ENCODE data around the gene HSP90AB1. TPM values are rescaled to one million over a fixed set of nuclear protein-coding genes. Genes with fewer than 3 reads are reported as not detected.

Gene HSP90AB1
- total RNA-seq, 1 donor from 2014 or later: 873 TPM

- DNase-seq (no peak), ATAC-seq (no peak)
- intact Hi-C loops (cut with micrococcal nuclease): loop anchor here (10.0 kb wide), 1 partner anchor 52 kb away; the partner anchor contains the start of gene AARS2
Observed at GRCh38 chr6:44262467-44263353, 15.8 kb downstream of the HSP90AB1 start.

- DNase-seq (no peak), ATAC-seq (no peak)
- intact Hi-C loops (cut with micrococcal nuclease): loop anchor here (10.0 kb wide), 1 partner anchor 51 kb away; the partner anchor contains the start of gene AARS2
Observed at GRCh38 chr6:44263354-44264100, 16.6 kb downstream of the HSP90AB1 start.

GRCh38 chr6:44264154-44265006 lies 17.5 kb downstream of the HSP90AB1 start:
- intact Hi-C loops (cut with micrococcal nuclease): loop anchor here (5.0 to 10.0 kb wide), 2 partner anchors 50 to 73 kb away; partner anchors contain the start of gene AARS2
- ATAC-seq: peak; percentile 5

GRCh38 chr6:44265007-44265721 lies 18.3 kb downstream of the HSP90AB1 start, which contains the start of gene NFKBIE:
Gene NFKBIE (minus strand): TSS chr6:44265551. CDS start chr6:44265346, 205 bp downstream.
- peak; percentile 96 for ATAC-seq
- intact Hi-C loops (cut with micrococcal nuclease): loop anchor here (5.0 to 10.0 kb wide), 2 partner anchors 50 to 72 kb away; partner anchors contain the start of gene AARS2

More at GRCh38 chr6:44264154-44265006, 17.5 kb downstream of the HSP90AB1 start:
- DNase-seq: peak; percentile 63

GRCh38 chr6:44265722-44266233 lies 18.9 kb downstream of the HSP90AB1 start:
- intact Hi-C loops (cut with micrococcal nuclease): loop anchor here (5.0 to 10.0 kb wide), 2 partner anchors 49 to 72 kb away; partner anchors contain the start of gene AARS2
- ATAC-seq (no peak), DNase-seq (no peak)

More at GRCh38 chr6:44265007-44265721, 18.3 kb downstream of the HSP90AB1 start, which contains the start of gene NFKBIE:
- DNase-seq: peak; percentile 98

GRCh38 chr6:44266347-44266746 lies 19.4 kb downstream of the HSP90AB1 start:
- no peak for DNase-seq

GRCh38 chr6:44267252-44267651 lies 20.4 kb downstream of the HSP90AB1 start:
- ATAC-seq: no peak
- intact Hi-C loops (cut with micrococcal nuclease): loop anchor here (5.0 to 10.0 kb wide), 2 partner anchors 48 to 70 kb away; partner anchors contain the start of gene AARS2
- no peak for DNase-seq

More at GRCh38 chr6:44266347-44266746, 19.4 kb downstream of the HSP90AB1 start:
- intact Hi-C loops (cut with micrococcal nuclease): loop anchor here (5.0 to 10.0 kb wide), 2 partner anchors 48 to 71 kb away; partner anchors contain the start of gene AARS2
- ATAC-seq: no peak

GRCh38 chr6:44268095-44268628 lies 21.3 kb downstream of the HSP90AB1 start:
- DNase-seq: no peak
- ATAC-seq: no peak
- intact Hi-C loops (cut with micrococcal nuclease): loop anchor here (5.0 to 10.0 kb wide), 2 partner anchors 47 to 69 kb away; partner anchors contain the start of gene AARS2

GRCh38 chr6:44269178-44269920 lies 22.4 kb downstream of the HSP90AB1 start:
- intact Hi-C loops (cut with micrococcal nuclease): loop anchor here (5.0 to 10.0 kb wide), 2 partner anchors 45 to 68 kb away; partner anchors contain the start of gene AARS2
- no peak for ATAC-seq
- no peak for DNase-seq

GRCh38 chr6:44269921-44270525 lies 23.1 kb downstream of the HSP90AB1 start, which contains the start of gene TMEM151B:
Gene TMEM151B (plus strand): TSS chr6:44270450. CDS start chr6:44270743, 293 bp downstream.
- ATAC-seq (no peak), DNase-seq (no peak)
- intact Hi-C loops (cut with micrococcal nuclease): loop anchor here (5.0 to 10.0 kb wide), 2 partner anchors 45 to 67 kb away; partner anchors contain the start of gene AARS2

GRCh38 chr6:44270526-44271405 lies 23.9 kb downstream of the HSP90AB1 start:
- ATAC-seq (no peak), DNase-seq (no peak)
- intact Hi-C loops (cut with micrococcal nuclease): no loop called here

GRCh38 chr6:44271406-44271723 lies 24.5 kb downstream of the HSP90AB1 start:
- ATAC-seq: no peak
- no peak for DNase-seq
- intact Hi-C loops (cut with micrococcal nuclease): no loop called here

- DNase-seq: no peak
- intact Hi-C loops (cut with micrococcal nuclease): no loop called here
Observed at GRCh38 chr6:44271914-44272313, 25.0 kb downstream of the HSP90AB1 start.

GRCh38 chr6:44272529-44272928 lies 25.6 kb downstream of the HSP90AB1 start:
- intact Hi-C loops (cut with micrococcal nuclease): no loop called here

More at GRCh38 chr6:44271914-44272313, 25.0 kb downstream of the HSP90AB1 start:
- ATAC-seq: no peak

GRCh38 chr6:44272999-44273566 lies 26.2 kb downstream of the HSP90AB1 start:
- intact Hi-C loops (cut with micrococcal nuclease): no loop called here
- ATAC-seq (no peak), DNase-seq (no peak)

More at GRCh38 chr6:44272529-44272928, 25.6 kb downstream of the HSP90AB1 start:
- DNase-seq (no peak), ATAC-seq (no peak)
